ENCODE data around the gene INSYN1.

The INSYN1 gene

DNA sequence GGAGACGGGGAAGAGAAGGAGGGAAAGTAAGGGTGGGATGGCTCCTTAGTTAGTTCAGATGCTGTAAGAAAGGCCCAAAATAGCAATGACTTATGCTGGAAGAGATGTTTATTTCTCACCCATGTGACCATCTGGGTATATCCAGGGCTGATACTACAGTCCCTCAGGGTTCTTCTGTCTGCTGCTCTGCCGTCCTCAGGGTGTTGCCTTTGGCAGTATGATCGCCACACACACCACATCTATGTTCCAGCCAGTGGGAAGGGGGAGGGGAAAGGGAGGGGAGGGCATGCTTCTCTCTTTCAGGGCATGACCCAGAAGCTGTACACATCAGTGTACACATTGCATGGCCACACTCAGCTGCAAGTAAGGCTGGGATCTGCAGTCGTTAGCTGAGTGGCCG is 58.7 kb downstream of the INSYN1 start:
- ChIA-PET CTCF (interaction anchor here (1.2 to 18.3 kb wide), 4 partner anchors 10 to 59 kb away, joined by 3 to 392 read pairs (median 55); partner anchors contain the start of gene CD276), POLR2A (no interaction called here)
- DNase-seq (ENCODE audit: extremely low spot score) = no peak
- TF ChIP-seq, protein P1, sequence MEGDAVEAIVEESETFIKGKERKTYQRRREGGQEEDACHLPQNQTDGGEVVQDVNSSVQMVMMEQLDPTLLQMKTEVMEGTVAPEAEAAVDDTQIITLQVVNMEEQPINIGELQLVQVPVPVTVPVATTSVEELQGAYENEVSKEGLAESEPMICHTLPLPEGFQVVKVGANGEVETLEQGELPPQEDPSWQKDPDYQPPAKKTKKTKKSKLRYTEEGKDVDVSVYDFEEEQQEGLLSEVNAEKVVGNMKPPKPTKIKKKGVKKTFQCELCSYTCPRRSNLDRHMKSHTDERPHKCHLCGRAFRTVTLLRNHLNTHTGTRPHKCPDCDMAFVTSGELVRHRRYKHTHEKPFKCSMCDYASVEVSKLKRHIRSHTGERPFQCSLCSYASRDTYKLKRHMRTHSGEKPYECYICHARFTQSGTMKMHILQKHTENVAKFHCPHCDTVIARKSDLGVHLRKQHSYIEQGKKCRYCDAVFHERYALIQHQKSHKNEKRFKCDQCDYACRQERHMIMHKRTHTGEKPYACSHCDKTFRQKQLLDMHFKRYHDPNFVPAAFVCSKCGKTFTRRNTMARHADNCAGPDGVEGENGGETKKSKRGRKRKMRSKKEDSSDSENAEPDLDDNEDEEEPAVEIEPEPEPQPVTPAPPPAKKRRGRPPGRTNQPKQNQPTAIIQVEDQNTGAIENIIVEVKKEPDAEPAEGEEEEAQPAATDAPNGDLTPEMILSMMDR (IDR thresholded peaks at IDR 0.05; ENCODE audit: control extremely low read depth, extremely low read depth, low read depth, missing control alignments) = no peak

DNA sequence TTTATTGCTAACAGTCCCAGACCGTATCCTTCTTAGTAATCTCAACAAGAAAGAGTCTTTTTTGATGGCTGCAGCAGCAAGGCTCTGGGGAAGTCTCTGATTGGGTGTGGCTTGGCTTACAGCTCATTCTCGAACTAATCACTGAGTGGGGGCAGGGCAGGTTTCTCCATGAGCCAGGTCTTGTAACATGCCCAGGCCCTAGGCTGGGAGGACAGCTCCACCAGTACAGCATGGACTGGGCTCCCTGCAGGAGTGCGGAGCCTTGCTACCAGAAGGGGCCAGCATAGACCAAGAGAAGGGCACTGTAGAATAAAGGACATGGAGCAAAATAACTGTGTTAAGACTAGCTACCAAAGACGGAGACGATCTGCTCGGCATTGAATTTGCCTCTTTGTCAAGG is 61.8 kb downstream of the INSYN1 start:
- CTCF ChIA-PET = interaction anchor here (0.8 to 18.3 kb wide), 6 partner anchors 9 to 385 kb away, joined by 3 to 392 read pairs (median 4); partner anchors contain the start of gene CD276
- TF ChIP-seq, protein P1 (IDR thresholded peaks at IDR 0.05; ENCODE audit: control extremely low read depth, extremely low read depth, low read depth, missing control alignments) = no peak
- POLR2A ChIA-PET = no interaction called here

DNA sequence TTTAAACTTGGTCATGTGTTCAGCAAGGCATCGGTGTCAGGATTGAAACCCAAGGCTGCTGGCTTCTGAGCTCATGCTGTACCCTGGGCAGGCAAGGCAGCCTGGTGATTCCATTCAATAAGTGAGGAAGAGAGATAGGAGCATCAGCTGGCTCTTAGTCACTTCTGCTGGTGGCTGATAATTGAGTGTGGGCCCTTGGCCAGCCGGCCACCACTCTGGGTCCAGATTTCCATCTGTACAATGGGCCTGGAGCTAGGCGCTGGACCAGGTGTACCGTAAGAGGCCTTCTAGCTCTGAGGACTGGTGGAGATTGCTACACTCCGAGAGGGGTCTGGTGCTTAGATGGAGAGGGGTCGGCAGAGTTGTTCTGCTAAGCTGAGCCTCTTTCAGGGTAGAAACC is 64.7 kb downstream of the INSYN1 start:
- DNase-seq (ENCODE audit: extremely low spot score) = no peak
- TF ChIP-seq, protein P1 (IDR thresholded peaks at IDR 0.05; ENCODE audit: control extremely low read depth, extremely low read depth, low read depth, missing control alignments) = no peak
- ChIA-PET POLR2A (no interaction called here), CTCF (interaction anchor here (1.6 to 15.1 kb wide), 2 partner anchors 11 kb away, joined by 12 to 392 read pairs; no protein-coding TSS in a partner anchor)

More for the DNA sequence above, 61.8 kb downstream of the INSYN1 start:
- no peak for DNase-seq (ENCODE audit: extremely low spot score)

DNA sequence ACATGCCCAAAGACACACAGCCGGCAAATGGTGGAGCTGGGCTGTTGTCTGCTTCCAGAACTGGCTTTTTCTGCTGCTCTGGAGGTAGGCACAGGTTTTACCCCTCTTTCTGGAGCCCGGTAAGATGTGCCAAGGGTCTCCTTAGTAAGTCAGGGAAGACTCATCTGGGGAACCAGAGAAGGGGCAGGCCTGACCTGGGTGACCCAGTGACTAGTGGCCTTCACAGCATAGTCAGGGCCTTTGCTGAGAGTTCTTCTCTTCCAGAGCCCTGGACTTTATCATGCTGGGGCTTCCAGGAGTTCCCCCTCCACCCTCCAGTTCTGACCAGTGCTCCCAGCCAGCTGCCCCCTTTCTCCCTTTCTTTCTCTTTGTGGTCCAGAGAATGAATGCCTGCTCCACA is 65.8 kb downstream of the INSYN1 start:
- TF ChIP-seq, protein P1 (IDR thresholded peaks at IDR 0.05; ENCODE audit: control extremely low read depth, extremely low read depth, low read depth, missing control alignments) = no peak
- CTCF ChIA-PET = interaction anchor here (0.8 to 15.1 kb wide), 4 partner anchors 10 to 51 kb away, joined by 3 to 392 read pairs (median 16); no protein-coding TSS in a partner anchor
- POLR2A ChIA-PET = no interaction called here
- DNase-seq (ENCODE audit: extremely low spot score) = no peak

DNA sequence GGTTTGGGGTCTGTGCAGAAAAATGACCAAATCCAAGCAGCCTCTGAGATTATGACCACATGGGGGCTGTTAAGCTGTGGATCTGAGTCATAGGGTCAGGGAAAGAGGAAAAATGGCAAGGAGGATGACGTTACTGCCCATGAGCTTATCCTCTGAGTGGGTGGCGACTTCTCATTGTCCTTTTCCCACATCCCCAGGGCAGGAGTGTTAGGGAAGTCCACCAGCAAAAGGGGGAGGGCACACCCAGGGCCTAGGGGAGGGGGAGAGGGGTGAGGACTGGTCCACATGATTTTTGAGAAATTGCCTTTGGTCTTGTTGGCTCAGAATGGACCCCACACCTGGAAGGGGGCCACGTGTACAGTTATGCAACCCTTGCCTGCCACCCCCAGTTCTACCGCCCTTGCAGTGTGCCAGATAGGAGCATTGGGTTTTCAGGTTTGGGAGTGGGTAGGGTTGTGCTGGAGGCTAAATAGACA is 66.3 kb downstream of the INSYN1 start:
- no peak for DNase-seq (ENCODE audit: extremely low spot score)
- CTCF ChIA-PET = interaction anchor here (0.8 to 15.1 kb wide), 4 partner anchors 10 to 51 kb away, joined by 3 to 392 read pairs (median 21); no protein-coding TSS in a partner anchor
- POLR2A ChIA-PET = no interaction called here
- TF ChIP-seq, protein P1 (IDR thresholded peaks at IDR 0.05; ENCODE audit: control extremely low read depth, extremely low read depth, low read depth, missing control alignments) = no peak

DNA sequence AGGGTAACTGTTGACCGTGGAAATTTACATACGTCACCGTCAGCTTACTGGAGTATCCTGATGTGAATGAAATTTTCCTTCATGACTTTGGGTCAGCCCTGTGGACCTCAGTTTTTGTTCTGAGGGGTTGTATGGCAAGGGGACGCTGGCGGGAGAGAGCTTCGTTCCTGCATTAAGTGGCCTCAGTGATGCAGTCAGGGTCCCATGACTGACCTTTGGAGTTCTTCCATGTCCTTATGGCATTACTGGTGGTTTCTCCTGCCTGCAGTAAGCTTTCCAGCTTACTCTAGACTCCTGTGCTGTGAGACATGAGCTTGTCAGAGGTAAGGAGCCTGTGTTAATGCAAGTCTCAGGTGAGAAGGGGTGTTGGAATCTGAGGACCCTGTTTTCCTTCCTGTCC is 67.2 kb downstream of the INSYN1 start:
- ChIA-PET POLR2A (no interaction called here), CTCF (interaction anchor here (0.6 to 15.1 kb wide), 4 partner anchors 9 to 380 kb away, joined by 3 to 392 read pairs (median 21); no protein-coding TSS in a partner anchor)
- no peak for DNase-seq (ENCODE audit: extremely low spot score)
- TF ChIP-seq, protein P1 (IDR thresholded peaks at IDR 0.05; ENCODE audit: control extremely low read depth, extremely low read depth, low read depth, missing control alignments) = no peak

Measured in GM10248 (cell line).